HEK293T (cell line): ENCODE data around the gene PEX13.

ENCODE experiments used
- BHLHE40 ChIP-seq: fragments of 450-650 bp; IDR thresholded peaks from 2 replicates; pipeline ENCODE4 v1.6.1; 2016; ENCODE audit warnings: mild to moderate bottlenecking, moderate library complexity, borderline replicate concordance
- CTBP1 ChIP-seq: fragments of 450-650 bp; IDR thresholded peaks from 2 replicates; pipeline ENCODE4 v1.6.1; 2016; ENCODE audit warnings: borderline replicate concordance
- ELF4 ChIP-seq: fragments of 450-650 bp; IDR thresholded peaks from 2 replicates; pipeline ENCODE4 v1.6.1; 2017; ENCODE audit warnings: antibody characterized with exemption
- FOXA1 ChIP-seq: fragments of 450-650 bp; IDR thresholded peaks from 2 replicates; pipeline ENCODE4 v1.6.1; 2016; ENCODE audit warnings: mild to moderate bottlenecking
- FOXM1 ChIP-seq: fragments of 450-650 bp; IDR thresholded peaks from 2 replicates; pipeline ENCODE4 v1.6.1; 2017; ENCODE audit warnings: mild to moderate bottlenecking, borderline replicate concordance
- L3MBTL2 ChIP-seq: fragments of 450-650 bp; conservative IDR thresholded peaks from 2 replicates; pipeline ENCODE4 v1.6.1; 2016; ENCODE audit warnings: mild to moderate bottlenecking
- LEF1 ChIP-seq: fragments of 450-650 bp; IDR thresholded peaks from 2 replicates; pipeline ENCODE4 v1.6.1; 2017; ENCODE audit warnings: mild to moderate bottlenecking, borderline replicate concordance
- NFRKB ChIP-seq: fragments of 450-650 bp; IDR thresholded peaks from 2 replicates; pipeline ENCODE4 v1.6.1; 2016; ENCODE audit warnings: mild to moderate bottlenecking, moderate library complexity
- SP1 ChIP-seq: fragments of 450-650 bp; IDR thresholded peaks from 2 replicates; pipeline ENCODE4 v1.6.1; 2017
- SUZ12 ChIP-seq: fragments of 450-650 bp; IDR thresholded peaks from 2 replicates; pipeline ENCODE4 v1.6.1; 2016; ENCODE audit warnings: mild to moderate bottlenecking
- TARDBP ChIP-seq: fragments of 450-650 bp; IDR thresholded peaks from 2 replicates; pipeline ENCODE4 v1.6.1; 2016
- ZNF384 ChIP-seq: fragments of 450-650 bp; IDR thresholded peaks from 2 replicates; pipeline ENCODE4 v1.6.1; 2016
- TF ChIP-seq, protein P1 (sequence below): fragments of 450-650 bp; IDR thresholded peaks from 2 replicates; pipeline ENCODE4 v1.6.1; 2016

- TF ChIP-seq SP1, result no peak
- no peak for TF ChIP-seq FOXA1
- TF ChIP-seq ELF4, result no peak
- no peak for TF ChIP-seq SUZ12
- TF ChIP-seq BHLHE40, result no peak
- TF ChIP-seq ZNF384, result no peak
- no peak for TF ChIP-seq NFRKB
- no peak for TF ChIP-seq CTBP1
- no peak for TF ChIP-seq TARDBP
- TF ChIP-seq, protein P1, sequence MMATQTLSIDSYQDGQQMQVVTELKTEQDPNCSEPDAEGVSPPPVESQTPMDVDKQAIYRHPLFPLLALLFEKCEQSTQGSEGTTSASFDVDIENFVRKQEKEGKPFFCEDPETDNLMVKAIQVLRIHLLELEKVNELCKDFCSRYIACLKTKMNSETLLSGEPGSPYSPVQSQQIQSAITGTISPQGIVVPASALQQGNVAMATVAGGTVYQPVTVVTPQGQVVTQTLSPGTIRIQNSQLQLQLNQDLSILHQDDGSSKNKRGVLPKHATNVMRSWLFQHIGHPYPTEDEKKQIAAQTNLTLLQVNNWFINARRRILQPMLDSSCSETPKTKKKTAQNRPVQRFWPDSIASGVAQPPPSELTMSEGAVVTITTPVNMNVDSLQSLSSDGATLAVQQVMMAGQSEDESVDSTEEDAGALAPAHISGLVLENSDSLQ, result no peak
- no peak for TF ChIP-seq FOXM1
- TF ChIP-seq LEF1, result no peak
- TF ChIP-seq L3MBTL2, result no peak
Observed at GRCh38 chr2:61045999-61046398, 28.5 kb downstream of the PEX13 start.
